Measurements from ENCODE around the gene DISP3.

Gene DISP3

GRCh38 chr1:11499601-11500331, 20.8 kb downstream of the DISP3 start:
- Histone ChIP-seq H4K20me1 (ENCODE audit: insufficient read depth, low read length) (no peaks in the 10 kb centered on the region), H3K9me2 (ENCODE audit: low read depth, low read length) (no peaks in the 10 kb centered on the region), H3K4me2 (ENCODE audit: low read length) (no peak overlapping the region), H3F3A (ENCODE audit: insufficient read depth, low read length) (no peaks in the 10 kb centered on the region), H3K4me3 (ENCODE audit: low read depth, low read length, poor library complexity, severe bottlenecking) (no peak overlapping the region), H3K27ac (ENCODE audit: low read depth, low read length, poor library complexity, severe bottlenecking) (no peak overlapping the region), H3K36me3 (ENCODE audit: insufficient read depth, low read length) (no peaks in the 10 kb centered on the region), H3K27me3 (ENCODE audit: insufficient read depth, low read length) (no peaks in the 10 kb centered on the region), H3K4me1 (ENCODE audit: insufficient read depth, low read length, severe bottlenecking) (no peaks in the 10 kb centered on the region), H3K9ac (ENCODE audit: low read length) (no peak overlapping the region), H2AFZ (ENCODE audit: low read length) (no peak overlapping the region), H3K79me2 (ENCODE audit: insufficient read depth, low read length) (no peaks in the 10 kb centered on the region), H3K9me3 (ENCODE audit: low read length) (0 out of 2 replicates have a peak, but pooled peaks cover 5% of the 10 kb centered on the region)
- TF ChIP-seq EZH2 (IDR thresholded peaks at IDR 0.05; ENCODE audit: borderline replicate concordance, low read length) (no peak), CTCF (IDR thresholded peaks at IDR 0.05; ENCODE audit: low read length) (no peak)

DNA sequence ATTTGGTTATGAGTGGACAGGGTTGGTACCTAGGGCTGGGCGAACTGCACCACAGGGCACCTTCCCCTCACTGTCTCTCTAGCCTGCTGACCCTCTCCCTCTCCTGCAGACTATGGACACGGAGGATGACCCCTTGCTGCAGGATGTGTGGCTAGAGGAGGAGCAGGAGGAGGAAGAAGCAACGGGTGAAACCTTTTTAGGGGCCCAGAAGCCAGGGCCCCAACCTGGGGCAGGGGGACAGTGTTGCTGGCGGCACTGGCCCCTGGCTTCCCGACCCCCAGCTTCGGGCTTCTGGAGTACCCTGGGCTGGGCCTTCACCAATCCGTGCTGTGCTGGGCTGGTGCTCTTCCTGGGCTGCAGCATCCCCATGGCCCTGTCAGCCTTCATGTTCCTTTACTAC, 21.9 kb downstream of the DISP3 start:
- H3F3A ChIP-seq (ENCODE audit: insufficient read depth, low read length), result no peaks in the 10 kb centered on the region
- peaks cover 15% of the 10 kb centered on the region for H3K9me3 ChIP-seq (ENCODE audit: low read length)
- no peaks in the 10 kb centered on the region for H4K20me1 ChIP-seq (ENCODE audit: insufficient read depth, low read length)
- no peaks in the 10 kb centered on the region for H3K4me1 ChIP-seq (ENCODE audit: insufficient read depth, low read length, severe bottlenecking)
- H3K9ac ChIP-seq (ENCODE audit: low read length), result no peak overlapping the region
- no peaks in the 10 kb centered on the region; the same call in 1 of the 2 replicates for H3K27me3 ChIP-seq (ENCODE audit: insufficient read depth, low read length)
- no peaks in the 10 kb centered on the region for H3K36me3 ChIP-seq (ENCODE audit: insufficient read depth, low read length)
- H3K9me2 ChIP-seq (ENCODE audit: low read depth, low read length), result no peaks in the 10 kb centered on the region
- H3K79me2 ChIP-seq (ENCODE audit: insufficient read depth, low read length), result no peaks in the 10 kb centered on the region
- H3K4me3 ChIP-seq (ENCODE audit: low read depth, low read length, poor library complexity, severe bottlenecking), result no peak overlapping the region
- H2AFZ ChIP-seq (ENCODE audit: low read length), result no peak overlapping the region
- no peak overlapping the region for H3K4me2 ChIP-seq (ENCODE audit: low read length)
- no peak for TF ChIP-seq CTCF (IDR thresholded peaks at IDR 0.05; ENCODE audit: low read length)
- TF ChIP-seq EZH2 (IDR thresholded peaks at IDR 0.05; ENCODE audit: borderline replicate concordance, low read length), result no peak
- H3K27ac ChIP-seq (ENCODE audit: low read depth, low read length, poor library complexity, severe bottlenecking), result no peak overlapping the region

DNA sequence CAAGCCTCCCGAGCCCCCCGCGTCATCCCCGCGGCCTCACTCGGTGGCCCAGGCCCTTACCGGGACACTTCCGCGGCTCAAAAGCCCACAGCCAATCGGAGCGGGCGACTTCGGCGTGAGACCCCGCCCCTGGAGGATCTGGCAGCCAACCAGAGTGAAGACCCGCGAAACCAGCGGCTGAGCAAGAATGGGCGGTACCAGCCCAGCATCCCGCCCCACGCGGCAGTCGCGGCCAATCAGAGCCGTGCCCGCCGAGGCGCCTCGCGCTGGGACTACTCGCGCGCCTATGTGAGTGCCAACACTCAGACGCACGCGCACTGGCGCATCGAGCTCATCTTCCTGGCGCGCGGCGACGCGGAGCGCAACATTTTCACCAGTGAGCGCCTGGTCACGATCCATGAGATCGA, 22.5 kb downstream of the DISP3 start:
- H3K9ac ChIP-seq (ENCODE audit: low read length), result no peak overlapping the region
- no peak overlapping the region for H3K4me2 ChIP-seq (ENCODE audit: low read length)
- no peak for TF ChIP-seq CTCF (IDR thresholded peaks at IDR 0.05; ENCODE audit: low read length)
- TF ChIP-seq EZH2 (IDR thresholded peaks at IDR 0.05; ENCODE audit: borderline replicate concordance, low read length), result no peak
- H3K27ac ChIP-seq (ENCODE audit: low read depth, low read length, poor library complexity, severe bottlenecking), result no peak overlapping the region
- peaks cover 20% of the 10 kb centered on the region for H3K9me3 ChIP-seq (ENCODE audit: low read length)
- H3K27me3 ChIP-seq (ENCODE audit: insufficient read depth, low read length), result no peaks in the 10 kb centered on the region; the same call in 1 of the 2 replicates
- H4K20me1 ChIP-seq (ENCODE audit: insufficient read depth, low read length), result no peaks in the 10 kb centered on the region
- H2AFZ ChIP-seq (ENCODE audit: low read length), result no peak overlapping the region
- H3K4me3 ChIP-seq (ENCODE audit: low read depth, low read length, poor library complexity, severe bottlenecking), result no peak overlapping the region
- no peaks in the 10 kb centered on the region for H3K36me3 ChIP-seq (ENCODE audit: insufficient read depth, low read length)
- no peaks in the 10 kb centered on the region for H3K4me1 ChIP-seq (ENCODE audit: insufficient read depth, low read length, severe bottlenecking)
- H3K79me2 ChIP-seq (ENCODE audit: insufficient read depth, low read length), result no peaks in the 10 kb centered on the region
- no peaks in the 10 kb centered on the region for H3F3A ChIP-seq (ENCODE audit: insufficient read depth, low read length)
- H3K9me2 ChIP-seq (ENCODE audit: low read depth, low read length), result no peaks in the 10 kb centered on the region

All from OCI-LY1 (cell line).